GM23338 (cell line): Measurements from ENCODE around the gene AHDC1. TPM values are rescaled to one million over a fixed set of nuclear protein-coding genes. Genes with fewer than 3 reads are reported as not detected.

Experiments used
- ATAC-seq: fragments of 200-7000 bp; cut with Tn5 transposase; 3 replicates; pipeline ENCODE4 v1.9.1; 2020
- DNase-seq: peaks from one replicate; pipeline ENCODE4 v3.0.0-alpha.2; 2015; ENCODE audit warnings: low spot score
- H2AFZ ChIP-seq: fragments of 200-600 bp; sonication (generic); 2 replicates; pipeline ENCODE4 v1.8.0; 2016; ENCODE audit warnings: antibody characterized with exemption, mild to moderate bottlenecking, moderate library complexity
- H3F3A ChIP-seq: fragments of 200-600 bp; sonication (generic); replicated peaks from 2 replicates; pipeline ENCODE4 v1.8.0; 2017; ENCODE audit warnings: antibody characterized with exemption, mixed run types, low read depth
- H3K27ac ChIP-seq: fragments of 200-600 bp; sonication (generic); 2 replicates; pipeline ENCODE4 v1.6.1; 2016; ENCODE audit warnings: low read depth
- H3K27me3 ChIP-seq: fragments of 200-600 bp; sonication (generic); 2 replicates; pipeline ENCODE4 v1.8.0; 2016; ENCODE audit warnings: mild to moderate bottlenecking, mixed run types, moderate library complexity; ENCODE audit not compliant: insufficient read depth
- H3K36me3 ChIP-seq: fragments of 200-600 bp; sonication (generic); 2 replicates; pipeline ENCODE4 v1.8.0; 2016; ENCODE audit warnings: mild to moderate bottlenecking; ENCODE audit not compliant: insufficient read depth
- H3K4me1 ChIP-seq: fragments of 200-600 bp; sonication (generic); 2 replicates; pipeline ENCODE4 v1.8.0; 2016; ENCODE audit warnings: mild to moderate bottlenecking, moderate library complexity; ENCODE audit not compliant: insufficient read depth
- H3K4me2 ChIP-seq: fragments of 200-600 bp; sonication (generic); 2 replicates; pipeline ENCODE4 v1.7.1; 2017; ENCODE audit warnings: mixed run types
- H3K4me3 ChIP-seq: fragments of 200-600 bp; sonication (generic); 2 replicates; pipeline ENCODE4 v1.6.1; 2016; ENCODE audit warnings: mixed run types
- H3K79me2 ChIP-seq: fragments of 200-600 bp; sonication (generic); replicated peaks from 2 replicates; pipeline ENCODE4 v1.8.0; 2017; ENCODE audit warnings: mild to moderate bottlenecking; ENCODE audit not compliant: insufficient read depth
- H3K9me2 ChIP-seq: fragments of 200-600 bp; sonication (generic); 2 replicates; pipeline ENCODE4 v1.8.0; 2017; ENCODE audit not compliant: insufficient read depth
- H4K20me1 ChIP-seq: fragments of 200-600 bp; sonication (generic); replicated peaks from 2 replicates; pipeline ENCODE4 v1.8.0; 2017; ENCODE audit warnings: mild to moderate bottlenecking; ENCODE audit not compliant: insufficient read depth
- H3K27ac Mint-ChIP-seq: 2 replicates; pipeline ENCODE4 v1.8.0; 2020; ENCODE audit warnings: inconsistent platforms, mild to moderate bottlenecking, moderate library complexity, mixed read lengths
- H3K27me3 Mint-ChIP-seq: 3 replicates; pipeline ENCODE4 v1.8.0; 2022; ENCODE audit warnings: low read depth, mild to moderate bottlenecking, moderate library complexity, mixed read lengths, inconsistent platforms; ENCODE audit not compliant: insufficient read depth, poor library complexity
- H3K36me3 Mint-ChIP-seq: 3 replicates; pipeline ENCODE4 v1.8.0; 2021; ENCODE audit warnings: low read depth, mild to moderate bottlenecking, inconsistent platforms, moderate library complexity, mixed read lengths
- H3K4me1 Mint-ChIP-seq: 3 replicates; pipeline ENCODE4 v1.8.0; 2020; ENCODE audit warnings: mild to moderate bottlenecking, inconsistent platforms, mixed read lengths
- H3K4me3 Mint-ChIP-seq: 3 replicates; pipeline ENCODE4 v1.8.0; 2021; ENCODE audit warnings: moderate library complexity, mild to moderate bottlenecking, inconsistent platforms, mixed read lengths
- H3K9me3 Mint-ChIP-seq: 3 replicates; pipeline ENCODE4 v1.8.0; 2020; ENCODE audit warnings: moderate library complexity, mild to moderate bottlenecking, inconsistent platforms, mixed read lengths
- EZH2 ChIP-seq: fragments of 200-600 bp; sonication (generic); IDR thresholded peaks from one replicate; pipeline ENCODE4 v1.8.0; 2017; ENCODE audit warnings: antibody characterized with exemption, mild to moderate bottlenecking, low read depth; ENCODE audit not compliant: unreplicated experiment
- EZH2phosphoT487 ChIP-seq: fragments of 200-600 bp; sonication (generic); IDR thresholded peaks from one replicate; pipeline ENCODE4 v1.8.1; 2018; ENCODE audit warnings: antibody characterized with exemption; ENCODE audit not compliant: unreplicated experiment
- JUNB ChIP-seq: IDR thresholded peaks from one replicate; pipeline ENCODE4 v1.6.1; 2016; ENCODE audit warnings: antibody characterized with exemption; ENCODE audit not compliant: unreplicated experiment
- POLR2AphosphoS5 ChIP-seq: IDR thresholded peaks from 2 replicates; pipeline ENCODE4 v1.6.1; 2016; ENCODE audit warnings: antibody characterized with exemption, low read depth
- ZNF114 ChIP-seq: fragments of 250-450 bp; sonication (Bioruptor Pico); IDR thresholded peaks from 2 replicates; pipeline ENCODE4 v1.5.0; 2020; ENCODE audit warnings: mild to moderate bottlenecking, moderate library complexity
- ZNF331 ChIP-seq: fragments of 250-450 bp; sonication (Bioruptor Pico); IDR thresholded peaks from 2 replicates; pipeline ENCODE4 v1.5.0; 2020; ENCODE audit warnings: low read depth, mild to moderate bottlenecking, moderate library complexity
- polyA plus RNA-seq: library from polyadenylated mRNA; unstranded; fragments of >200 nt; fragmentation: Nextera tagmentation; extraction: Ambion mirVana; gene quantifications from 2 replicates; pipeline ENCODE4 v1.2.1, GENCODE V29; 2016
- total RNA-seq: library from RNA; depleted of rRNA; stranded (reverse); fragments of >200 nt; shearing (Covaris generic); gene quantifications from 2 replicates; pipeline ENCODE4 v1.2.3, GENCODE V29; 2014
- TF ChIP-seq, protein P1 (sequence below), 2 experiments: fragments of 200-600 bp in 1 of 2; sonication (generic) in 1 of 2; conservative IDR thresholded peaks; 2 replicates each; pipeline versions ENCODE4 v1.5.1 to v1.6.1; 2016 to 2017; ENCODE audit warnings: antibody characterized with exemption in 2 of 2, low read depth in 2 of 2, mild to moderate bottlenecking in 2 of 2, moderate library complexity in 1 of 2
- TF ChIP-seq, protein P2 (sequence below): IDR thresholded peaks from 2 replicates; pipeline ENCODE4 v1.6.1; 2016; ENCODE audit warnings: antibody characterized with exemption
- TF ChIP-seq, protein P3 (sequence below): fragments of 250-450 bp; sonication (Bioruptor Pico); IDR thresholded peaks from 2 replicates; pipeline ENCODE4 v1.5.0; 2020; ENCODE audit warnings: mild to moderate bottlenecking, moderate library complexity

The AHDC1 gene
- total and polyA plus RNA-seq, 2 experiments from 2014 or later: 8.3 to 22.2 TPM

DNA sequence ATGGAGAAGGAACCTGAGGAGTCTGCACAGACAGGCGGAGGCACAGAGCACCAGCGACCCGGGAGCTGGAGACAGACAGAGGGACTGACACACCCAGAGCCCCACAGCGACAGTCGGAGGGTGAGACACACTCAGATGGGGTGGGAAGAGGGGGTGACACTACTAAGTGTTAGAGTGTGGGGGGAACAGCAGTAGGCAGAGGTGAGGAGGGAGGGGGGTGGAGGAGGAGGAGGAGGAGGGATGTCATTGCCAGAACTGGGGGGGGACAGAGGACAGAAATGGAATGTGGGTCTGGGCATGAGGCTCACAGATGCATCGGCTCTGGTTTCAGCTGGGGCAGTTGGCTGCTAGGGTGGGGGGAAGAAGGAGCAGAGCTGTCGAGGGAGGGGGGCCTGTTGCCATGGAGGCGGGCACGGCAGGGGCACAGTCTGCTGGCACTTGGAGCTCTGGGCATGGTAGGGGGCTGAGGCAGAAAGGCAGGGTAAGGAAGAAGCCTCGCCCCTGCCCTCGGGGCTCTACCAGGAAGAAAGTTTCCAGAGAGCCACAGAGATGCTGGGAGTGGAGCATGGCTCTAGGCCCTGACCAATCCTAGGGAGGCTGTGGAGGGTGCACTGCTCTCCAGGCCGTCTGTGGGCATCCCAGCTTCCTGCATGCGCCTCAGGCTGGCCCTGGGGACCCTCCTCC is 37.3 kb downstream of the AHDC1 start:
- Histone ChIP-seq H3K9me2 (no peaks in the 10 kb centered on the region), H3K4me3 (no peak overlapping the region), H3K4me1 (peaks cover 71% of the 10 kb centered on the region)

More for the DNA sequence above, 37.3 kb downstream of the AHDC1 start:
- Histone ChIP-seq H3K36me3 (no peaks in the 10 kb centered on the region), H3K4me2 (no peak overlapping the region), H4K20me1 (peaks cover 11% of the 10 kb centered on the region), H2AFZ (no peak overlapping the region), H3F3A (peaks cover 30% of the 10 kb centered on the region), H3K27ac (0 out of 2 replicates have a peak overlapping the region, but pooled peaks have one; percentile 63), H3K79me2 (peaks cover 12% of the 10 kb centered on the region), H3K27me3 (no peaks in the 10 kb centered on the region)
- TF ChIP-seq EZH2: no peak
- TF ChIP-seq, protein P1, sequence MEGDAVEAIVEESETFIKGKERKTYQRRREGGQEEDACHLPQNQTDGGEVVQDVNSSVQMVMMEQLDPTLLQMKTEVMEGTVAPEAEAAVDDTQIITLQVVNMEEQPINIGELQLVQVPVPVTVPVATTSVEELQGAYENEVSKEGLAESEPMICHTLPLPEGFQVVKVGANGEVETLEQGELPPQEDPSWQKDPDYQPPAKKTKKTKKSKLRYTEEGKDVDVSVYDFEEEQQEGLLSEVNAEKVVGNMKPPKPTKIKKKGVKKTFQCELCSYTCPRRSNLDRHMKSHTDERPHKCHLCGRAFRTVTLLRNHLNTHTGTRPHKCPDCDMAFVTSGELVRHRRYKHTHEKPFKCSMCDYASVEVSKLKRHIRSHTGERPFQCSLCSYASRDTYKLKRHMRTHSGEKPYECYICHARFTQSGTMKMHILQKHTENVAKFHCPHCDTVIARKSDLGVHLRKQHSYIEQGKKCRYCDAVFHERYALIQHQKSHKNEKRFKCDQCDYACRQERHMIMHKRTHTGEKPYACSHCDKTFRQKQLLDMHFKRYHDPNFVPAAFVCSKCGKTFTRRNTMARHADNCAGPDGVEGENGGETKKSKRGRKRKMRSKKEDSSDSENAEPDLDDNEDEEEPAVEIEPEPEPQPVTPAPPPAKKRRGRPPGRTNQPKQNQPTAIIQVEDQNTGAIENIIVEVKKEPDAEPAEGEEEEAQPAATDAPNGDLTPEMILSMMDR (conservative IDR thresholded peaks at IDR 0.05; ENCODE audit: low read depth in 2 of 2): no peak
- TF ChIP-seq ZNF331 (CRISPR knock-in tag): no peak
- TF ChIP-seq, protein P2, sequence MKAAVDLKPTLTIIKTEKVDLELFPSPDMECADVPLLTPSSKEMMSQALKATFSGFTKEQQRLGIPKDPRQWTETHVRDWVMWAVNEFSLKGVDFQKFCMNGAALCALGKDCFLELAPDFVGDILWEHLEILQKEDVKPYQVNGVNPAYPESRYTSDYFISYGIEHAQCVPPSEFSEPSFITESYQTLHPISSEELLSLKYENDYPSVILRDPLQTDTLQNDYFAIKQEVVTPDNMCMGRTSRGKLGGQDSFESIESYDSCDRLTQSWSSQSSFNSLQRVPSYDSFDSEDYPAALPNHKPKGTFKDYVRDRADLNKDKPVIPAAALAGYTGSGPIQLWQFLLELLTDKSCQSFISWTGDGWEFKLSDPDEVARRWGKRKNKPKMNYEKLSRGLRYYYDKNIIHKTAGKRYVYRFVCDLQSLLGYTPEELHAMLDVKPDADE: no peak
- TF ChIP-seq POLR2AphosphoS5: no peak
- no peak for TF ChIP-seq EZH2phosphoT487
- no peak for TF ChIP-seq JUNB
- TF ChIP-seq, protein P3, sequence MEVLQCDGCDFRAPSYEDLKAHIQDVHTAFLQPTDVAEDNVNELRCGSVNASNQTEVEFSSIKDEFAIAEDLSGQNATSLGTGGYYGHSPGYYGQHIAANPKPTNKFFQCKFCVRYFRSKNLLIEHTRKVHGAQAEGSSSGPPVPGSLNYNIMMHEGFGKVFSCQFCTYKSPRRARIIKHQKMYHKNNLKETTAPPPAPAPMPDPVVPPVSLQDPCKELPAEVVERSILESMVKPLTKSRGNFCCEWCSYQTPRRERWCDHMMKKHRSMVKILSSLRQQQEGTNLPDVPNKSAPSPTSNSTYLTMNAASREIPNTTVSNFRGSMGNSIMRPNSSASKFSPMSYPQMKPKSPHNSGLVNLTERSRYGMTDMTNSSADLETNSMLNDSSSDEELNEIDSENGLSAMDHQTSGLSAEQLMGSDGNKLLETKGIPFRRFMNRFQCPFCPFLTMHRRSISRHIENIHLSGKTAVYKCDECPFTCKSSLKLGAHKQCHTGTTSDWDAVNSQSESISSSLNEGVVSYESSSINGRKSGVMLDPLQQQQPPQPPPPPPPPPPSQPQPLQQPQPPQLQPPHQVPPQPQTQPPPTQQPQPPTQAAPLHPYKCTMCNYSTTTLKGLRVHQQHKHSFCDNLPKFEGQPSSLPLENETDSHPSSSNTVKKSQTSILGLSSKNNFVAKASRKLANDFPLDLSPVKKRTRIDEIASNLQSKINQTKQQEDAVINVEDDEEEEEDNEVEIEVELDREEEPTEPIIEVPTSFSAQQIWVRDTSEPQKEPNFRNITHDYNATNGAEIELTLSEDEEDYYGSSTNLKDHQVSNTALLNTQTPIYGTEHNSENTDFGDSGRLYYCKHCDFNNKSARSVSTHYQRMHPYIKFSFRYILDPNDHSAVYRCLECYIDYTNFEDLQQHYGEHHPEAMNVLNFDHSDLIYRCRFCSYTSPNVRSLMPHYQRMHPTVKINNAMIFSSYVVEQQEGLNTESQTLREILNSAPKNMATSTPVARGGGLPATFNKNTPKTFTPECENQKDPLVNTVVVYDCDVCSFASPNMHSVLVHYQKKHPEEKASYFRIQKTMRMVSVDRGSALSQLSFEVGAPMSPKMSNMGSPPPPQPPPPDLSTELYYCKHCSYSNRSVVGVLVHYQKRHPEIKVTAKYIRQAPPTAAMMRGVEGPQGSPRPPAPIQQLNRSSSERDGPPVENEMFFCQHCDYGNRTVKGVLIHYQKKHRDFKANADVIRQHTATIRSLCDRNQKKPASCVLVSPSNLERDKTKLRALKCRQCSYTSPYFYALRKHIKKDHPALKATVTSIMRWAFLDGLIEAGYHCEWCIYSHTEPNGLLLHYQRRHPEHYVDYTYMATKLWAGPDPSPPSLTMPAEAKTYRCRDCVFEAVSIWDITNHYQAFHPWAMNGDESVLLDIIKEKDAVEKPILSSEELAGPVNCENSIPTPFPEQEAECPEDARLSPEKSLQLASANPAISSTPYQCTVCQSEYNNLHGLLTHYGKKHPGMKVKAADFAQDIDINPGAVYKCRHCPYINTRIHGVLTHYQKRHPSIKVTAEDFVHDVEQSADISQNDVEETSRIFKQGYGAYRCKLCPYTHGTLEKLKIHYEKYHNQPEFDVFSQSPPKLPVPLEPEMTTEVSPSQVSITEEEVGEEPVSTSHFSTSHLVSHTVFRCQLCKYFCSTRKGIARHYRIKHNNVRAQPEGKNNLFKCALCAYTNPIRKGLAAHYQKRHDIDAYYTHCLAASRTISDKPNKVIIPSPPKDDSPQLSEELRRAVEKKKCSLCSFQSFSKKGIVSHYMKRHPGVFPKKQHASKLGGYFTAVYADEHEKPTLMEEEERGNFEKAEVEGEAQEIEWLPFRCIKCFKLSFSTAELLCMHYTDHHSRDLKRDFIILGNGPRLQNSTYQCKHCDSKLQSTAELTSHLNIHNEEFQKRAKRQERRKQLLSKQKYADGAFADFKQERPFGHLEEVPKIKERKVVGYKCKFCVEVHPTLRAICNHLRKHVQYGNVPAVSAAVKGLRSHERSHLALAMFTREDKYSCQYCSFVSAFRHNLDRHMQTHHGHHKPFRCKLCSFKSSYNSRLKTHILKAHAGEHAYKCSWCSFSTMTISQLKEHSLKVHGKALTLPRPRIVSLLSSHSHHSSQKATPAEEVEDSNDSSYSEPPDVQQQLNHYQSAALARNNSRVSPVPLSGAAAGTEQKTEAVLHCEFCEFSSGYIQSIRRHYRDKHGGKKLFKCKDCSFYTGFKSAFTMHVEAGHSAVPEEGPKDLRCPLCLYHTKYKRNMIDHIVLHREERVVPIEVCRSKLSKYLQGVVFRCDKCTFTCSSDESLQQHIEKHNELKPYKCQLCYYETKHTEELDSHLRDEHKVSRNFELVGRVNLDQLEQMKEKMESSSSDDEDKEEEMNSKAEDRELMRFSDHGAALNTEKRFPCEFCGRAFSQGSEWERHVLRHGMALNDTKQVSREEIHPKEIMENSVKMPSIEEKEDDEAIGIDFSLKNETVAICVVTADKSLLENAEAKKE: no peak
- TF ChIP-seq ZNF114: no peak
- H3K27me3 Mint-ChIP-seq: peaks cover 34% of the 10 kb centered on the region
- no peak overlapping the region for H3K27ac Mint-ChIP-seq
- no peaks in the 10 kb centered on the region; the same call in 2 of the 3 replicates for H3K36me3 Mint-ChIP-seq
- peak overlapping the region; percentile 15; the same call in 1 of the 3 replicates for H3K4me3 Mint-ChIP-seq
- H3K9me3 Mint-ChIP-seq: no peaks in the 10 kb centered on the region
- ATAC-seq (no peak), DNase-seq (no peak)
- peaks cover 84% of the 10 kb centered on the region for H3K4me1 Mint-ChIP-seq
